Nephron (organoid): ENCODE measurements around the gene PXMP2.

Experiments
- H3K27ac Mint-ChIP-seq, 3 experiments: 2 replicates each; pipeline ENCODE4 v1.8.0; 2020; ENCODE audit warnings: mixed read lengths in 3 of 3, mild to moderate bottlenecking in 2 of 3, moderate library complexity in 1 of 3
- H3K27me3 Mint-ChIP-seq: 2 replicates; pipeline ENCODE4 v1.8.0; 2021; ENCODE audit warnings: low read depth, mild to moderate bottlenecking, moderate library complexity, mixed read lengths
- H3K36me3 Mint-ChIP-seq: 2 replicates; pipeline ENCODE4 v1.8.0; 2020; ENCODE audit warnings: low read depth, mixed read lengths
- H3K4me1 Mint-ChIP-seq: 2 replicates; pipeline ENCODE4 v1.8.0; 2020; ENCODE audit warnings: mixed read lengths
- H3K4me3 Mint-ChIP-seq, 3 experiments: 2 replicates each; pipeline ENCODE4 v1.8.0; 2020; ENCODE audit warnings: mild to moderate bottlenecking in 3 of 3, mixed read lengths in 3 of 3, moderate library complexity in 2 of 3
- H3K9me3 Mint-ChIP-seq: 2 replicates; pipeline ENCODE4 v1.8.0; 2020; ENCODE audit warnings: mixed read lengths
- CTCF ChIP-seq, 3 experiments: fragments of 200-600 bp; sonication (generic); IDR thresholded peaks; one replicate each; pipeline ENCODE4 v1.5.0; 2021; ENCODE audit warnings: antibody characterized with exemption in 3 of 3; ENCODE audit not compliant: unreplicated experiment in 3 of 3

Gene PXMP2

GRCh38 chr12:132649226-132649945, 38.0 kb upstream of the PXMP2 start:
- Mint-ChIP-seq H3K9me3 (no peaks in the 10 kb centered on the region), H3K27me3 (no peaks in the 10 kb centered on the region), H3K4me3 (no peak overlapping the region), H3K36me3 (peaks cover 55% of the 10 kb centered on the region), H3K27ac (no peak overlapping the region), H3K4me1 (no peaks in the 10 kb centered on the region)
- TF ChIP-seq CTCF (IDR thresholded peaks at IDR 0.05; ENCODE audit: unreplicated experiment in 3 of 3), result no peak

GRCh38 chr12:132651444-132652100, 35.8 kb upstream of the PXMP2 start:
- Mint-ChIP-seq H3K4me3 (no peak overlapping the region), H3K27me3 (no peaks in the 10 kb centered on the region), H3K27ac (no peak overlapping the region), H3K4me1 (no peaks in the 10 kb centered on the region), H3K9me3 (no peaks in the 10 kb centered on the region), H3K36me3 (peaks cover 57% of the 10 kb centered on the region)
- TF ChIP-seq CTCF (IDR thresholded peaks at IDR 0.05; ENCODE audit: unreplicated experiment in 3 of 3), result no peak

GRCh38 chr12:132653567-132654290, 33.7 kb upstream of the PXMP2 start:
- no peak overlapping the region for H3K4me3 Mint-ChIP-seq
- no peaks in the 10 kb centered on the region for H3K4me1 Mint-ChIP-seq
- H3K36me3 Mint-ChIP-seq, result peaks cover 62% of the 10 kb centered on the region
- no peaks in the 10 kb centered on the region for H3K9me3 Mint-ChIP-seq
- TF ChIP-seq CTCF (IDR thresholded peaks at IDR 0.05; ENCODE audit: unreplicated experiment in 3 of 3), result no peak
- H3K27me3 Mint-ChIP-seq, result no peaks in the 10 kb centered on the region
- H3K27ac Mint-ChIP-seq, result no peak overlapping the region

- no peaks in the 10 kb centered on the region for H3K9me3 Mint-ChIP-seq
- H3K27me3 Mint-ChIP-seq, result no peaks in the 10 kb centered on the region
- TF ChIP-seq CTCF (IDR thresholded peaks at IDR 0.05; ENCODE audit: unreplicated experiment in 3 of 3), result no peak
- H3K36me3 Mint-ChIP-seq, result peaks cover 76% of the 10 kb centered on the region
- no peak overlapping the region for H3K27ac Mint-ChIP-seq
- H3K4me1 Mint-ChIP-seq, result no peaks in the 10 kb centered on the region
- H3K4me3 Mint-ChIP-seq, result no peak overlapping the region
Measured at GRCh38 chr12:132657004-132657727, 30.2 kb upstream of the PXMP2 start.

- no peaks in the 10 kb centered on the region for H3K27me3 Mint-ChIP-seq
- no peaks in the 10 kb centered on the region for H3K4me1 Mint-ChIP-seq
- H3K27ac Mint-ChIP-seq, result no peak overlapping the region
Measured at GRCh38 chr12:132658149-132658894, 29.1 kb upstream of the PXMP2 start.

More at GRCh38 chr12:132658149-132658894, 29.1 kb upstream of the PXMP2 start:
- Mint-ChIP-seq H3K4me3 (no peak overlapping the region), H3K36me3 (peaks cover 78% of the 10 kb centered on the region), H3K9me3 (no peaks in the 10 kb centered on the region)
- no peak for TF ChIP-seq CTCF (IDR thresholded peaks at IDR 0.05; ENCODE audit: unreplicated experiment in 3 of 3)
